Left lung (tissue), 10 donors: ENCODE results near the gene ESYT2. TPM values are rescaled to one million over a fixed set of nuclear protein-coding genes. Genes with fewer than 3 reads are reported as not detected.
A peak's percentile ranks its signal among the peaks of the same experiment; 100 is the strongest.

Experiments
- ATAC-seq: fragments of 200-7000 bp; cut with Tn5 transposase; one replicate; pipeline ENCODE4 v1.9.1; 2020; ENCODE audit warnings: moderate library complexity
- DNase-seq, 4 donors: peaks; one replicate each; pipeline ENCODE4 v3.0.0-alpha.2; 2013 to 2020
- H3K27ac ChIP-seq, 2 donors: fragments of 200-600 bp; sonication (generic) in 1 of 2; one replicate each; pipeline versions ENCODE4 v1.5.0 to v1.8.0; 2020 to 2021
- H3K27me3 ChIP-seq, 2 donors: fragments of 200-600 bp; sonication (generic) in 1 of 2; one replicate each; pipeline versions ENCODE4 v1.5.0 to v1.8.0; 2020 to 2021
- H3K36me3 ChIP-seq, 2 donors: fragments of 200-600 bp; sonication (generic) in 1 of 2; one replicate each; pipeline versions ENCODE4 v1.5.0 to v1.8.0; 2020 to 2021
- H3K4me1 ChIP-seq, 2 donors: fragments of 200-600 bp; one replicate each; pipeline ENCODE4 v1.8.0; 2021
- H3K4me3 ChIP-seq, 2 donors: fragments of 200-600 bp; sonication (generic) in 1 of 2; one replicate each; pipeline versions ENCODE4 v1.5.0 to v1.8.0; 2020 to 2021; ENCODE audit warnings: mild to moderate bottlenecking in 1 of 2
- H3K9me3 ChIP-seq, 2 donors: fragments of 200-600 bp; sonication (generic) in 1 of 2; one replicate each; pipeline versions ENCODE4 v1.5.0 to v1.8.0; 2020 to 2021
- CTCF ChIP-seq, 2 donors: fragments of 200-600 bp; sonication (generic) in 1 of 2; IDR thresholded peaks; one replicate each; pipeline versions ENCODE4 v1.5.0 to v1.8.0; 2021; ENCODE audit warnings: antibody characterized with exemption in 2 of 2
- intact Hi-C, 2 donors: fragments of 100-400 bp; cut with DNase I; formaldehyde crosslinking; loops; one replicate each; pipeline versions ENCODE4 v1.11.2 to v1.14.2; 2022
- polyA plus RNA-seq, 6 donors: library from polyadenylated mRNA; unstranded; fragments of 120-200 nt; gene quantifications; one replicate each; pipeline ENCODE4 v1.2.1, GENCODE V29; 2013; ENCODE audit not compliant: insufficient read length in 6 of 6
- total RNA-seq, 2 donors: library from RNA; stranded (reverse); fragmentation: NEBNext Ultra II Directional; extraction: Animal tissue kit (Norgen Biotek cat#: 25700); gene quantifications; one replicate each; pipeline ENCODE4 v1.2.1, GENCODE V29; 2021
- donor health status: DM: no; HTN: yes; CAD: no.
- donor health status: DM: no; HTN: no; CAD: no.

The ESYT2 gene
- total and polyA plus RNA-seq, 8 donors: 38.3 to 75.7 (median 43.3) TPM

DNA sequence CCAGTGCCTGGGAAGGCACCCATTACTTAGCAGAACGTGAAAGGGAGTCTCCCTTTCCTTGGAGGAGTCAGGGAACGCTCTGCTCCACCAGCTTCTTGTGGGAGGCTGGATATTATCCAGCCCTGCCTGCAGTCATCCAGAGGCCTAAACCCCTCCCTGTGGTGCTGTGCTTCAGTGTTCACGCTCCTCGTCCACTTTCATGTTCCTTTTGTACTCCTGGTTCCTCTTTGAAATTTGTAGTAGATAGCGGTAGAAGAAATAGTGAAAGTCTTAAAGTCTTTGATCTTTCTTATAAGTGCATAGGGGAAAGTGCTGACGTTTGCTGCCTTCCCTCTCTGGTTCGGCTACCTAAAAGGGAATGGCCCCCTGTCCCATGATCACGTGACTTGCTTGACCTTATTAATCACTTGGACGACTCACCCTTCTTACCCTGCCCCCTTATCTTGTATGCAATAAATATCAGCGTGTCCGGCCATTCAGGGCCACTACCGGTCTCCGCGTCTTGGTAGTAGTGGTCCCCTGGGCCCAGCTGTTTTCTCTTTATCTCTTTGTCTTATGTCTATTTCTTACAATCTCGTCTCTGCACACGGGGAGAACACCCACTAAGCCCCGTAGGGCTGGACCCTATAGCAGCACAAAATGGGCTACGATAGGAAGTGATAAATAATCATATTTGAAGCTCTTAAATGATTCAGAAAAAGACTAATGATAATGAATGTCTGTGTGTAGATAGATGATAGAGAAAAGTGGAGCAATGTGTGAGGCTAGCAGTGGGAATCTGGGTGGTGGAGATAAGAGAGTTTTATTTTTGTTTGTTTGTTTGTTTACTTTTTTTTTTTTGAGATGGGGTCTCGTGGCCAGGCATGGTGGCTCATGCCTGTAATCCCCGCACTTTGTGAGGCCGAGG lies 5.8 kb upstream of the ESYT2 start:
- no peak overlapping the region for H3K4me3 ChIP-seq
- H3K4me1 ChIP-seq: peaks cover 0 to 9% of the 10 kb centered on the region in 2 donors
- DNase-seq: no peak
- no peaks in the 10 kb centered on the region for H3K9me3 ChIP-seq
- H3K27ac ChIP-seq: peak overlapping the region in 1 of 2 donors; percentile 13
- no peaks in the 10 kb centered on the region for H3K27me3 ChIP-seq
- no peaks in the 10 kb centered on the region for H3K36me3 ChIP-seq
- no peak for TF ChIP-seq CTCF (IDR thresholded peaks at IDR 0.05)
- intact Hi-C loops: no loop called here
- ATAC-seq: no peak

DNA sequence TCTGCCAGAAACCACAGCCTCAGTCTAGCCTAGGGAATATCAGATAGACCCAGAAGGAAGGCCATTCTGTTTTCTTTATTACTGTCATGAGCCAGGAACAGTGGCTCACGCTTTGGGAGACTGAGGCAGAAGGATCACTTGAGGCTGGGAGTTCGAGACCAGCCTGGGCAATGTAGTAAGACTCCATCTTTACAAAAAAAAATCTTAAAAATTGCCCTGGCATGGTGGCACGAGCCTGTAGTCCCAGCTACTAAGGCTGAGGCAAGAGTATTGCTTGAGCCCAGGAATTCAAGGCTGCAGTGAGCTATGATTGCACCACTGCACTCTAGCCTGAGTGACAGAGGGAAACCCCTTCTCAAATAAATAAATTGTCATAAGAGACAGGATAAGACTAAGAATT lies 3.7 kb upstream of the ESYT2 start:
- H3K27ac ChIP-seq: no peak overlapping the region
- no peak for TF ChIP-seq CTCF (IDR thresholded peaks at IDR 0.05)
- ATAC-seq (no peak), DNase-seq (no peak)
- H3K9me3 ChIP-seq: no peaks in the 10 kb centered on the region
- intact Hi-C loops: no loop called here
- no peaks in the 10 kb centered on the region for H3K27me3 ChIP-seq
- no peak overlapping the region for H3K4me3 ChIP-seq
- peaks cover 0 to 10% of the 10 kb centered on the region in 2 donors for H3K4me1 ChIP-seq
- no peaks in the 10 kb centered on the region for H3K36me3 ChIP-seq

- intact Hi-C loops: no loop called here
- Histone ChIP-seq H3K4me1 (peaks cover 0 to 22% of the 10 kb centered on the region in 2 donors), H3K27me3 (no peaks in the 10 kb centered on the region), H3K4me3 (no peak overlapping the region), H3K9me3 (no peaks in the 10 kb centered on the region), H3K36me3 (no peaks in the 10 kb centered on the region), H3K27ac (no peak overlapping the region)
- DNase-seq (no peak), ATAC-seq (no peak)
- TF ChIP-seq CTCF (IDR thresholded peaks at IDR 0.05): no peak
Measured at GRCh38 chr7:158831738-158832091, 2.4 kb upstream of the ESYT2 start.

DNA sequence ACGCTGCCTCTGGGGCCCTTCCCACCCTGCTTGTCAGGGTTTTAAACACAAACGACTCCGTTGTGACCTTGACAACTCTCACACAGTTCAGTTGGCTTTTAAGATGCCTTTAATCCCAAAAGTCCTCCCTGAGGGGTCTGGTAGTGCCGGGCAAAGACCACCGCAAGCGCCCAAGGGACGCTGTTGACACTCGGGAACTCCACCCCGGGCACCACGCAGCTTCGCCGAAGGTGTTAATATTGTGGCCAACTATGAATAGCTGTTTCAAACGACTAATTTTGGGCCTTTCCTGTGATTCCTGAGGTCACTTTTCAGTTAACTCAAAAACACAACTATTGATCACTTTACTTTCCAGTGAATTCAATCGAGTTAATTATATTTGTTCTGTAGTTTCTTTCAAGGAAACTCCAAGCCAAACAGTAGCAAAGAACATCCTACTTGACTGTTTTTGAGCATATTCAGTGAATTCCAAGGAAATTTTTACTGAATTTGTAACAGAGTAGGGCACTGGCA lies 958 bp upstream of the ESYT2 start:
- H3K9me3 ChIP-seq: no peaks in the 10 kb centered on the region
- H3K27ac ChIP-seq: peak overlapping the region; percentile 99
- intact Hi-C loops: no loop called here
- peak overlapping the region; percentile 78 to 84 for H3K4me3 ChIP-seq
- H3K27me3 ChIP-seq: no peaks in the 10 kb centered on the region
- ATAC-seq (peak; percentile 0), DNase-seq (no peak)
- H3K4me1 ChIP-seq: peaks cover 0 to 28% of the 10 kb centered on the region in 2 donors
- no peaks in the 10 kb centered on the region for H3K36me3 ChIP-seq
- TF ChIP-seq CTCF (IDR thresholded peaks at IDR 0.05): no peak

DNA sequence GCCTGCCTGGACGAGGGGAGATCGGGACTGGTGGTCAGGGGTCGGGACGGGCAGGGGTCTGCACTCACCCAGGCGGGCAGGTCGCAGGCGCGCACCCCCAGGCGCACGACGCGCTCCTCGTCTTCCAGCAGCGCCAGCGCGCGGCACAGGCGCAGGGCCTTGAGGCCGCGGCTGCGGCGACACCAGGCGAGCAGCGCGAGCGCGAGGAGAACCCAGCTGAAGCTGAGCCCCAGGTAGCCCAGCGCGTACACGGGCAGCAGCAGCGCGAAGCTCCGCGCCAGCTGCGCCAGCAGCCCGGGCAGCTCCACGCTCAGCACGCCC lies 328 bp downstream of the ESYT2 start:
- H3K27ac ChIP-seq: peak overlapping the region; percentile 97 to 99
- ATAC-seq (peak; percentile 51), DNase-seq (peak in 3 of 4 donors; percentile 71 to 76 (median 76))
- H3K27me3 ChIP-seq: no peaks in the 10 kb centered on the region
- no peaks in the 10 kb centered on the region for H3K9me3 ChIP-seq
- peak overlapping the region; percentile 79 to 84 for H3K4me3 ChIP-seq
- no peaks in the 10 kb centered on the region for H3K36me3 ChIP-seq
- peaks cover 0 to 39% of the 10 kb centered on the region in 2 donors for H3K4me1 ChIP-seq
- intact Hi-C loops: no loop called here
- TF ChIP-seq CTCF (IDR thresholded peaks at IDR 0.05): no peak
